Liver (tissue), 9 donors: ENCODE data around the gene YOD1. TPM values are rescaled to one million over a fixed set of nuclear protein-coding genes. Genes with fewer than 3 reads are reported as not detected.

Source experiments
- DNase-seq: peaks from one replicate; pipeline ENCODE4 v3.0.0-alpha.2; 2017; ENCODE audit warnings: low spot score
- H3K27ac ChIP-seq, 2 donors: one replicate each; pipeline ENCODE4 v1.7.0; 2013; ENCODE audit warnings: inconsistent platforms in 2 of 2, low read length in 2 of 2, control low read depth in 1 of 2, low read depth in 1 of 2, mild to moderate bottlenecking in 1 of 2
- H3K27me3 ChIP-seq, 4 donors: one replicate each; pipeline versions ENCODE4 v1.6.1 to v1.7.0; 2013; ENCODE audit warnings: low read length in 3 of 4, inconsistent platforms in 1 of 4, mild to moderate bottlenecking in 1 of 4, moderate library complexity in 1 of 4; ENCODE audit not compliant: control insufficient read depth in 4 of 4, insufficient read depth in 4 of 4
- H3K36me3 ChIP-seq, 4 donors: one replicate each; pipeline versions ENCODE4 v1.6.1 to v1.7.0; 2013; ENCODE audit warnings: low read length in 3 of 4, mild to moderate bottlenecking in 3 of 4, low read depth in 1 of 4, moderate library complexity in 1 of 4; ENCODE audit not compliant: control insufficient read depth in 4 of 4, insufficient read depth in 3 of 4
- H3K4me1 ChIP-seq, 4 donors: one replicate each; pipeline versions ENCODE4 v1.6.1 to v1.7.0; 2013; ENCODE audit warnings: low read length in 3 of 4, mild to moderate bottlenecking in 3 of 4, moderate library complexity in 1 of 4; ENCODE audit not compliant: control insufficient read depth in 4 of 4, insufficient read depth in 4 of 4
- H3K4me3 ChIP-seq, 3 donors: one replicate each; pipeline versions ENCODE4 v1.6.1 to v1.7.0; 2013; ENCODE audit warnings: low read length in 3 of 3, control low read depth in 1 of 3, low read depth in 1 of 3, mild to moderate bottlenecking in 1 of 3
- H3K9ac ChIP-seq, 2 donors: one replicate each; pipeline ENCODE4 v1.7.0; 2013; ENCODE audit warnings: low read length in 2 of 2, mild to moderate bottlenecking in 2 of 2, moderate library complexity in 2 of 2, control low read depth in 1 of 2, low read depth in 1 of 2
- H3K9me3 ChIP-seq, 4 donors: one replicate each; pipeline versions ENCODE4 v1.6.1 to v1.7.0; 2013; ENCODE audit warnings: low read length in 3 of 4; ENCODE audit not compliant: control insufficient read depth in 4 of 4
- ATF3 ChIP-seq: IDR thresholded peaks from 2 replicates; pipeline ENCODE4 v1.6.1; 2016; ENCODE audit warnings: antibody characterized with exemption
- CTCF ChIP-seq: fragments of 150-350 bp; IDR thresholded peaks from 2 replicates; pipeline ENCODE4 v1.5.1; 2017; ENCODE audit warnings: improper control_type of control experiment, low read depth, low read length; ENCODE audit not compliant: missing input control
- FOXA1 ChIP-seq: IDR thresholded peaks from 2 replicates; pipeline ENCODE4 v1.6.1; 2016; ENCODE audit warnings: antibody characterized with exemption
- GABPA ChIP-seq, 2 donors: IDR thresholded peaks in 1 of 2; conservative IDR thresholded peaks in 1 of 2; 2 replicates each; pipeline ENCODE4 v1.6.1; 2016; ENCODE audit warnings: antibody characterized with exemption in 2 of 2, mild to moderate bottlenecking in 1 of 2, moderate library complexity in 1 of 2
- HNF4A ChIP-seq, 2 donors: conservative IDR thresholded peaks; 2 replicates each; pipeline ENCODE4 v1.6.1; 2016; ENCODE audit warnings: antibody characterized with exemption in 2 of 2, mild to moderate bottlenecking in 2 of 2
- JUND ChIP-seq, 2 donors: IDR thresholded peaks; 2 replicates each; pipeline ENCODE4 v1.6.1; 2016; ENCODE audit warnings: antibody characterized with exemption in 2 of 2
- MAX ChIP-seq: IDR thresholded peaks from 2 replicates; pipeline ENCODE4 v1.6.1; 2016; ENCODE audit warnings: antibody characterized with exemption
- NR2F2 ChIP-seq: IDR thresholded peaks from 2 replicates; pipeline ENCODE4 v1.6.1; 2016; ENCODE audit warnings: antibody characterized with exemption
- RAD21 ChIP-seq, 2 donors: IDR thresholded peaks; 2 replicates each; pipeline ENCODE4 v1.6.1; 2016; ENCODE audit warnings: antibody characterized with exemption in 2 of 2, mild to moderate bottlenecking in 2 of 2
- REST ChIP-seq: IDR thresholded peaks from 2 replicates; pipeline ENCODE4 v1.6.1; 2016; ENCODE audit warnings: antibody characterized with exemption, mild to moderate bottlenecking
- RXRA ChIP-seq, 2 donors: IDR thresholded peaks; 2 replicates each; pipeline ENCODE4 v1.6.1; 2017 to 2018; ENCODE audit warnings: antibody characterized with exemption in 2 of 2, mild to moderate bottlenecking in 1 of 2
- SP1 ChIP-seq: IDR thresholded peaks from 2 replicates; pipeline ENCODE4 v1.6.1; 2018; ENCODE audit warnings: antibody characterized with exemption, mild to moderate bottlenecking
- YY1 ChIP-seq: IDR thresholded peaks from 2 replicates; pipeline ENCODE4 v1.6.1; 2016; ENCODE audit warnings: antibody characterized with exemption, mild to moderate bottlenecking
- ZBTB33 ChIP-seq: IDR thresholded peaks from 2 replicates; pipeline ENCODE4 v1.6.1; 2016; ENCODE audit warnings: antibody characterized with exemption
- WGBS: extraction: QIAGEN DNeasy Blood & Tissue Kit; methylation state at CpG from one replicate; pipeline ENCODE4 v1.1.7; 2013; 5-methylcytosine and 5-hydroxymethylcytosine counted together
- polyA plus RNA-seq, 2 donors: library from polyadenylated mRNA; stranded (reverse) in 1 of 2; unstranded in 1 of 2; fragments of 200-250 nt in 1 of 2; fragments of >200 nt in 1 of 2; fragmentation: Nextera tagmentation in 1 of 2; extraction: Ambion mirVana in 1 of 2; gene quantifications; one replicate each; pipeline versions ENCODE4 v1.2.1 to v1.2.3, GENCODE V29; 2013 to 2015
- total RNA-seq, 2 donors: library from RNA; depleted of rRNA; stranded (reverse); fragments of >200 nt; gene quantifications; one replicate each; pipeline ENCODE4 v1.2.3, GENCODE V29; 2014
- donor health status: healthy.
- donor health status: healthy.
- donor health status: healthy.
- donor health status: healthy.
- donor health status: healthy.

YOD1 gene
- total and polyA plus RNA-seq, 4 donors = 1.3 to 79.4 (median 4.7) TPM

GRCh38 chr1:207013321-207014085, 37.5 kb downstream of the YOD1 start:
- Histone ChIP-seq H3K4me1 (no peaks in the 10 kb centered on the region), H3K9me3 (no peaks in the 10 kb centered on the region), H3K9ac (no peak overlapping the region), H3K4me3 (no peak overlapping the region), H3K27ac (no peak overlapping the region), H3K36me3 (no peaks in the 10 kb centered on the region), H3K27me3 (no peaks in the 10 kb centered on the region)
- no peak for DNase-seq
- TF ChIP-seq ZBTB33 (no peak), JUND (IDR thresholded peaks at IDR 0.05) (no peak), MAX (no peak)
- WGBS = 95% methylated on average over 6 of the region's 6 CpGs

GRCh38 chr1:207010726-207011125, 40.3 kb downstream of the YOD1 start:
- DNase-seq = no peak
- no peaks in the 10 kb centered on the region for H3K9me3 ChIP-seq
- H3K27ac ChIP-seq = no peak overlapping the region
- peaks cover 0 to 4% (median 3%) of the 10 kb centered on the region in 4 donors for H3K4me1 ChIP-seq
- no peaks in the 10 kb centered on the region for H3K36me3 ChIP-seq
- 98% methylated on average over 2 of the region's 2 CpGs for WGBS
- H3K4me3 ChIP-seq = no peak overlapping the region
- no peak overlapping the region for H3K9ac ChIP-seq
- TF ChIP-seq RXRA (IDR thresholded peaks at IDR 0.05) (no peak), YY1 (no peak), SP1 (no peak)
- no peaks in the 10 kb centered on the region for H3K27me3 ChIP-seq

GRCh38 chr1:207009945-207010344, 41.1 kb downstream of the YOD1 start:
- TF ChIP-seq NR2F2 = no peak
- no peak for TF ChIP-seq ZBTB33
- TF ChIP-seq REST = no peak
- no peak for TF ChIP-seq MAX
- TF ChIP-seq ATF3 = no peak
- no peak for TF ChIP-seq JUND (IDR thresholded peaks at IDR 0.05)
- TF ChIP-seq FOXA1 = no peak
- TF ChIP-seq CTCF = no peak
- no peak for TF ChIP-seq SP1
- TF ChIP-seq RAD21 (IDR thresholded peaks at IDR 0.05) = no peak
- TF ChIP-seq YY1 = no peak
- TF ChIP-seq HNF4A (conservative IDR thresholded peaks at IDR 0.05) = no peak
- TF ChIP-seq GABPA (IDR thresholded peaks at IDR 0.05 in 1 of 2, conservative IDR thresholded peaks at IDR 0.05 in 1 of 2) = no peak
- H3K4me1 ChIP-seq = peaks cover 5 to 10% (median 7%) of the 10 kb centered on the region in 4 donors
- H3K4me3 ChIP-seq = no peak overlapping the region
- H3K27me3 ChIP-seq = no peaks in the 10 kb centered on the region
- no peaks in the 10 kb centered on the region for H3K36me3 ChIP-seq
- DNase-seq = no peak
- no peak overlapping the region for H3K9ac ChIP-seq
- no peak overlapping the region for H3K27ac ChIP-seq
- H3K9me3 ChIP-seq = no peaks in the 10 kb centered on the region
- 77% methylated on average over 7 of the region's 7 CpGs for WGBS
